DOHH2 (cell line): ENCODE data around the gene LANCL1.

ENCODE experiments used
- H3F3A ChIP-seq: fragments of 200-600 bp; sonication (generic), shearing (Covaris generic); 2 replicates; pipeline ENCODE4 v1.6.0; 2016; ENCODE audit warnings: antibody characterized with exemption, mild to moderate bottlenecking; ENCODE audit not compliant: control insufficient read depth, insufficient read depth
- H3K27ac ChIP-seq: fragments of 200-600 bp; sonication (generic); 2 replicates; pipeline ENCODE4 v1.5.1; 2014; ENCODE audit warnings: low read depth, mild to moderate bottlenecking, low read length, moderate library complexity
- H3K27me3 ChIP-seq: fragments of 200-600 bp; sonication (generic); 2 replicates; pipeline ENCODE4 v1.6.1; 2014; ENCODE audit warnings: mild to moderate bottlenecking, low read length, mixed read lengths; ENCODE audit not compliant: control insufficient read depth
- H3K36me3 ChIP-seq: fragments of 200-600 bp; sonication (generic); 2 replicates; pipeline ENCODE4 v1.6.1; 2014; ENCODE audit warnings: mild to moderate bottlenecking, low read length, moderate library complexity, mixed read lengths; ENCODE audit not compliant: control insufficient read depth
- H3K4me1 ChIP-seq: fragments of 200-600 bp; sonication (generic); 2 replicates; pipeline ENCODE4 v1.6.1; 2014; ENCODE audit warnings: mild to moderate bottlenecking, low read length, mixed read lengths; ENCODE audit not compliant: control insufficient read depth
- H3K4me2 ChIP-seq: fragments of 200-600 bp; sonication (generic); 2 replicates; pipeline ENCODE4 v1.6.0; 2014; ENCODE audit warnings: mild to moderate bottlenecking, low read length, moderate library complexity
- H3K4me3 ChIP-seq: fragments of 200-600 bp; sonication (generic); 2 replicates; pipeline ENCODE4 v1.5.1; 2014; ENCODE audit warnings: mild to moderate bottlenecking, low read length, mixed read lengths
- H3K79me2 ChIP-seq: fragments of 200-600 bp; sonication (generic); 2 replicates; pipeline ENCODE4 v1.6.1; 2014; ENCODE audit warnings: mild to moderate bottlenecking, low read length, mixed read lengths; ENCODE audit not compliant: control insufficient read depth
- H3K9me2 ChIP-seq: fragments of 200-600 bp; sonication (generic); replicated peaks from 2 replicates; pipeline ENCODE4 v1.6.1; 2014; ENCODE audit warnings: mild to moderate bottlenecking, low read length, mixed read lengths; ENCODE audit not compliant: control insufficient read depth
- H3K9me3 ChIP-seq: fragments of 200-600 bp; sonication (generic); 2 replicates; pipeline ENCODE4 v1.6.1; 2014; ENCODE audit warnings: antibody characterized with exemption, low read length, mixed read lengths; ENCODE audit not compliant: control insufficient read depth, insufficient read depth
- H4K20me1 ChIP-seq: fragments of 200-600 bp; sonication (generic); 2 replicates; pipeline ENCODE4 v1.6.0; 2014; ENCODE audit warnings: low read depth, mild to moderate bottlenecking, antibody characterized with exemption, low read length, moderate library complexity; ENCODE audit not compliant: control insufficient read depth, insufficient read depth
- CTCF ChIP-seq: fragments of 200-600 bp; sonication (generic); IDR thresholded peaks from one replicate; pipeline ENCODE4 v1.5.1; 2014; ENCODE audit warnings: antibody characterized with exemption, mild to moderate bottlenecking, low read depth, low read length; ENCODE audit not compliant: poor library complexity, severe bottlenecking
- EZH2phosphoT487 ChIP-seq: fragments of 200-600 bp; sonication (generic); IDR thresholded peaks from 2 replicates; pipeline ENCODE4 v1.6.1; 2017; ENCODE audit warnings: borderline replicate concordance, mild to moderate bottlenecking, antibody characterized with exemption, low read length, moderate library complexity, mixed read lengths

LANCL1 gene

GRCh38 chr2:210493528-210493927 lies 17.0 kb upstream of the LANCL1 start:
- TF ChIP-seq EZH2phosphoT487 (no peak), CTCF (no peak)
- no peak overlapping the region for H3K4me3 ChIP-seq
- no peaks in the 10 kb centered on the region for H3K36me3 ChIP-seq
- no peaks in the 10 kb centered on the region for H3K9me2 ChIP-seq
- H3F3A ChIP-seq = 0 out of 2 replicates have a peak, but pooled peaks cover 3% of the 10 kb centered on the region
- H3K27me3 ChIP-seq = no peaks in the 10 kb centered on the region
- no peaks in the 10 kb centered on the region for H3K79me2 ChIP-seq
- no peak overlapping the region for H3K4me2 ChIP-seq
- H3K4me1 ChIP-seq = peaks cover 15% of the 10 kb centered on the region
- no peaks in the 10 kb centered on the region for H4K20me1 ChIP-seq
- H3K27ac ChIP-seq = no peak overlapping the region
- H3K9me3 ChIP-seq = no peaks in the 10 kb centered on the region

DNA sequence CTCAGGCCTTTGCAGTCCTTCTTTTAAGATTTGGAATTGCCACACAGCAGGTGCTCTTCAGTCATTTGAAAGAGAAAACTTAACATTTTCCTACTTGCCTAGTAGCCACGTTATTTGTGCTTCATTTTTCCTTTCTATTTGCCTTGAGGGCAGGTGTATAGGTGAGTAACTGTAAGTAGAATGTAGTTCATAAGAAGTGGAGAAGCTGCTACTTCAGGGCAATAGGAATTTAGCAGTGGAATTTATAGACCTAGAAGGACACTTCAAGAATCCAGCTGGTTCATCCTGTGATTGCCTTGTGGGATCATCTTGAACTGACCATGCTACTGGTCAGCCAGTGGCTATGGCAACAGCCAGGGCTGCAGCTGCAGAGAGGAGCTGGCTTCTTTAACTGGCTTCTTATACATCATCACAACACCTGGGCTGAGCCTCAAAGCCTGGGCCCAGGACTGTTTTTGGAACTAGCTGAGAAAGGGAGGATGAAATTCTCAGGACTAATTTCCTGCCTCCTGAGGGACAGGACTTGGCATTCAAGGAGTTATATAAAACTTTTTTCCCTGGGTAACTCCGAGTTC lies 5.1 kb upstream of the LANCL1 start:
- Histone ChIP-seq H3K4me2 (no peak overlapping the region), H3K27me3 (no peaks in the 10 kb centered on the region), H3K27ac (no peak overlapping the region), H3K4me1 (peaks cover 18% of the 10 kb centered on the region), H3K9me3 (peaks cover 2% of the 10 kb centered on the region; the same call in 1 of the 2 replicates), H3F3A (no peaks in the 10 kb centered on the region), H3K9me2 (no peaks in the 10 kb centered on the region), H3K36me3 (no peaks in the 10 kb centered on the region), H3K4me3 (no peak overlapping the region), H3K79me2 (no peaks in the 10 kb centered on the region), H4K20me1 (no peaks in the 10 kb centered on the region)
- TF ChIP-seq EZH2phosphoT487 (no peak), CTCF (no peak)

DNA sequence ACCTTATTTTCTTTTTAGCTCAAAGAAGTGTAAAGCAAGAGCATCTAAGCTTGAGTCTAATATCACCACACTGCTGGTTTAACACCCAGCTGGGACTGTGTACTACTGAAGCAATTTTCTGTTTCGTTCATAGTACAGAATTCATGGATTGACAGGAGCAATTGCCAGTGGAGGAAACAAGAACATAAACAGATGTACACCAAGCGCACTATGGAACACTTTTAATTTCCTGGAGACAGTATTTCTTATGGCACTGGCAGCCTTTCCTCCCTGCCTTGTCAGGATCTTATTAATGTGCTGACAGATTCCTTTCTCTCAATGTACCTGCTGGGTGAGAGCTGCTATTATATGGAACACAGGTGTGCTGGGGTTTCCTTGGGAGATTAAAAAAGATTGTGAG lies 4.2 kb upstream of the LANCL1 start:
- H3K9me3 ChIP-seq = peaks cover 2% of the 10 kb centered on the region; the same call in 1 of the 2 replicates
- no peak overlapping the region for H3K4me2 ChIP-seq
- peaks cover 5% of the 10 kb centered on the region for H3K79me2 ChIP-seq
- no peak for TF ChIP-seq EZH2phosphoT487
- no peak for TF ChIP-seq CTCF
- no peaks in the 10 kb centered on the region for H3K9me2 ChIP-seq
- H3K4me3 ChIP-seq = no peak overlapping the region
- no peak overlapping the region for H3K27ac ChIP-seq
- peaks cover 3% of the 10 kb centered on the region; the same call in 1 of the 2 replicates for H3K36me3 ChIP-seq
- H3K4me1 ChIP-seq = peaks cover 19% of the 10 kb centered on the region
- H3F3A ChIP-seq = 0 out of 2 replicates have a peak, but pooled peaks cover 2% of the 10 kb centered on the region
- H4K20me1 ChIP-seq = no peaks in the 10 kb centered on the region
- no peaks in the 10 kb centered on the region for H3K27me3 ChIP-seq
